HCT116 (cell line): ENCODE data around the gene PFDN4. TPM values are rescaled to one million over a fixed set of nuclear protein-coding genes. Genes with fewer than 3 reads are reported as not detected.

Experiments
- ATAC-seq: fragments of 200-7000 bp; cut with Tn5 transposase; 2 replicates; pipeline ENCODE4 v1.9.1; 2020; ENCODE audit warnings: mild to moderate bottlenecking, moderate library complexity
- BruUV-seq: library from RNA; stranded (reverse); fragments of 400-500 nt; replicated peaks from 2 replicates; lab custom pipeline; 2021; lab: Mats Ljungman, UMichigan
- CTCF ChIA-PET: fragments of 300-600 bp; sonication (Branson Sonifier 250); formaldehyde crosslinking; loops from one replicate; lab custom pipeline; 2021; ENCODE audit warnings: antibody characterized with exemption; lab: Charles Lee
- POLR2A ChIA-PET: fragments of 300-600, 350-600 bp; sonication (Branson Sonifier 250); formaldehyde crosslinking; loops from one replicate; lab custom pipeline; 2021; ENCODE audit warnings: antibody characterized with exemption; lab: Charles Lee
- RAD21 ChIA-PET, 2 experiments: fragments of 300-600 bp; sonication (Branson Sonifier 250); formaldehyde crosslinking; loops; one replicate each; lab custom pipeline; 2023; ENCODE audit warnings: low total read pairs in 2 of 2; ENCODE audit not compliant: uncharacterized antibody in 2 of 2, unreplicated experiment in 2 of 2, low non-redundant PET in 1 of 2; lab: Charles Lee
- DNase-seq: peaks from one replicate; pipeline ENCODE4 v3.0.0-alpha.2; 2010; ENCODE audit warnings: low read depth, low spot score
- H2AFZ ChIP-seq: fragments of 200-600 bp; shearing (Covaris generic), sonication (generic); 2 replicates; pipeline ENCODE4 v1.6.1; 2017; ENCODE audit warnings: low read depth, mixed run types, mixed read lengths, antibody characterized with exemption, low read length; ENCODE audit not compliant: poor library complexity, severe bottlenecking
- H3K27ac ChIP-seq: 2 replicates; pipeline ENCODE4 v1.5.1; 2012; ENCODE audit warnings: low read depth, low read length
- H3K27me3 ChIP-seq: fragments of 200-600 bp; sonication (generic); 2 replicates; pipeline ENCODE4 v1.6.1; 2016; ENCODE audit warnings: mixed run types, low read length, mixed read lengths; ENCODE audit not compliant: insufficient read depth
- H3K36me3 ChIP-seq, 2 experiments: fragments of 200-500 bp in 1 of 2; fragments of 200-600 bp in 1 of 2; sonication (Bioruptor generic) in 1 of 2; sonication (generic) in 1 of 2; 2 replicates each; pipeline versions ENCODE4 v1.5.1 to v1.6.1; 2014 to 2016; ENCODE audit warnings: low read length in 2 of 2, inconsistent platforms in 1 of 2, mixed read lengths in 1 of 2, mixed run types in 1 of 2; ENCODE audit not compliant: insufficient read depth in 2 of 2, control insufficient read depth in 1 of 2
- H3K4me1 ChIP-seq, 2 experiments: fragments of 200-600 bp in 1 of 2; sonication (generic) in 1 of 2; 2 replicates each; pipeline versions ENCODE4 v1.5.1 to v1.6.1; 2012 to 2017; ENCODE audit warnings: low read length in 2 of 2, inconsistent platforms in 1 of 2, mild to moderate bottlenecking in 1 of 2, mixed read lengths in 1 of 2, mixed run types in 1 of 2, moderate library complexity in 1 of 2; ENCODE audit not compliant: insufficient read depth in 2 of 2, control insufficient read depth in 1 of 2
- H3K4me2 ChIP-seq: fragments of 200-600 bp; sonication (generic); 2 replicates; pipeline ENCODE4 v1.6.1; 2017; ENCODE audit warnings: mixed run types, low read length, mixed read lengths
- H3K4me3 ChIP-seq, 2 experiments: fragments of 200-600 bp in 1 of 2; sonication (generic) in 1 of 2; replicated peaks in 1 of 2; 2 replicates each; pipeline ENCODE4 v1.5.1; 2011 to 2016; ENCODE audit warnings: low read length in 2 of 2, control low read depth in 1 of 2, low read depth in 1 of 2, mild to moderate bottlenecking in 1 of 2, mixed read lengths in 1 of 2, mixed run types in 1 of 2
- H3K79me2 ChIP-seq: fragments of 200-600 bp; sonication (generic); 2 replicates; pipeline ENCODE4 v1.6.1; 2017; ENCODE audit warnings: mild to moderate bottlenecking, mixed run types, low read length, moderate library complexity, mixed read lengths; ENCODE audit not compliant: insufficient read depth
- H3K9ac ChIP-seq: fragments of 200-600 bp; sonication (generic); 2 replicates; pipeline ENCODE4 v1.6.1; 2016; ENCODE audit warnings: low read length, mixed read lengths
- H3K9me2 ChIP-seq: fragments of 200-600 bp; sonication (generic), shearing (Covaris generic); 2 replicates; pipeline ENCODE4 v1.6.1; 2017; ENCODE audit warnings: mixed run types, mild to moderate bottlenecking, moderate library complexity; ENCODE audit not compliant: insufficient read depth
- H3K9me3 ChIP-seq, 2 experiments: fragments of 200-500 bp in 1 of 2; fragments of 200-600 bp in 1 of 2; sonication (Bioruptor generic) in 1 of 2; sonication (generic) in 1 of 2; 2 replicates each; pipeline ENCODE4 v1.6.1; 2014 to 2017; ENCODE audit warnings: low read length in 2 of 2, mixed read lengths in 2 of 2, inconsistent platforms in 1 of 2, low read depth in 1 of 2, mild to moderate bottlenecking in 1 of 2, mixed run types in 1 of 2, moderate library complexity in 1 of 2; ENCODE audit not compliant: control insufficient read depth in 1 of 2, insufficient read depth in 1 of 2
- H4K20me1 ChIP-seq: fragments of 200-600 bp; sonication (generic), shearing (Covaris generic); 2 replicates; pipeline ENCODE4 v1.6.1; 2017; ENCODE audit warnings: mixed run types, mild to moderate bottlenecking, moderate library complexity; ENCODE audit not compliant: insufficient read depth
- EZH2phosphoT487 ChIP-seq: fragments of 200-600 bp; IDR thresholded peaks from 2 replicates; pipeline ENCODE4 v1.6.1; 2018; ENCODE audit warnings: antibody characterized with exemption, borderline replicate concordance
- RAD21 ChIP-seq: IDR thresholded peaks from 2 replicates; pipeline ENCODE4 v1.6.1; 2012; ENCODE audit warnings: low read depth, mild to moderate bottlenecking
- SRF ChIP-seq: IDR thresholded peaks from 2 replicates; pipeline ENCODE4 v1.6.1; 2012; ENCODE audit warnings: low read depth
- TCF7L2 ChIP-seq: IDR thresholded peaks from 2 replicates; pipeline ENCODE4 v1.7.0; 2011; ENCODE audit warnings: borderline replicate concordance, inconsistent platforms; ENCODE audit not compliant: insufficient read depth, insufficient read length; ENCODE audit errors: extremely low read depth
- intact Hi-C: fragments of 100-400 bp; cut with micrococcal nuclease; formaldehyde crosslinking; loops from 2 replicates; pipeline ENCODE4 v1.10.0; 2022
- total RNA-seq: library from RNA; stranded (reverse); gene quantifications from one replicate; pipeline ENCODE4 v1.2.1, GENCODE V29; 2021; ENCODE audit not compliant: unreplicated experiment
- TF ChIP-seq, protein P1 (sequence below): IDR thresholded peaks from 2 replicates; pipeline ENCODE4 v1.6.1; 2012; ENCODE audit warnings: low read depth
- TF ChIP-seq, protein P2 (sequence below): IDR thresholded peaks from 2 replicates; pipeline ENCODE4 v1.6.1; 2012

PFDN4 gene
- total RNA-seq, 1 experiment from 2014 or later, result 71.5 TPM

DNA sequence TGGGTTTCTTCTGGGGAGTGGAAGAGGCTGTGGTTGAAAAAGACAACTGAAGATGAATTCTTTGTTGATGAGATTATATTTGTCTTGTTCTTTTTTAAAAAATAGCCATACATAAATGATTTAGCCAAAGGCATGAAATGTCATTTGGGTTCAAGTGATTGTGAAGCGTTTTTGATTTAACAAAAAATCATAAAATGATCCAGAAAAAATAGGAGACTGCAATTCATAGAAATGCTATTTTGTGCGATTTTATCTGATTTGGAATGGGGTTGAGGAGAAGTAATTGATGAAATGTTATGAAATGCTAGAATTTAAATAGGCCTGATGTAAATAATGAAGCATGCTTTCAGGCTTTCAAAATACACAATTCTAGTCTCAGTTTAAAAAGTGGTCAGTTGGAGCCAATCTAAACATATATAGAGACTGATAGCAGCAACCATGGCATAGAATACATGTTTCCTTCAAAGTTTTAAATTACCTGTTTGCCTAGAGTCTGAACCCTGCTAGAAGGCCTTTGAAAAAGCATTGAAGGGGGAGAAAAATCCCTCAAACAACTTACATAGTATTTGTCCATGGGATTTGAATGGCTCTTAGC lies 21.8 kb downstream of the PFDN4 start:
- H4K20me1 ChIP-seq, result no peaks in the 10 kb centered on the region
- no peak for ATAC-seq
- no peak overlapping the region for H2AFZ ChIP-seq
- no peaks in the 10 kb centered on the region for H3K4me1 ChIP-seq
- POLR2A ChIA-PET, result no interaction called here
- no peak for DNase-seq
- TF ChIP-seq, protein P1, sequence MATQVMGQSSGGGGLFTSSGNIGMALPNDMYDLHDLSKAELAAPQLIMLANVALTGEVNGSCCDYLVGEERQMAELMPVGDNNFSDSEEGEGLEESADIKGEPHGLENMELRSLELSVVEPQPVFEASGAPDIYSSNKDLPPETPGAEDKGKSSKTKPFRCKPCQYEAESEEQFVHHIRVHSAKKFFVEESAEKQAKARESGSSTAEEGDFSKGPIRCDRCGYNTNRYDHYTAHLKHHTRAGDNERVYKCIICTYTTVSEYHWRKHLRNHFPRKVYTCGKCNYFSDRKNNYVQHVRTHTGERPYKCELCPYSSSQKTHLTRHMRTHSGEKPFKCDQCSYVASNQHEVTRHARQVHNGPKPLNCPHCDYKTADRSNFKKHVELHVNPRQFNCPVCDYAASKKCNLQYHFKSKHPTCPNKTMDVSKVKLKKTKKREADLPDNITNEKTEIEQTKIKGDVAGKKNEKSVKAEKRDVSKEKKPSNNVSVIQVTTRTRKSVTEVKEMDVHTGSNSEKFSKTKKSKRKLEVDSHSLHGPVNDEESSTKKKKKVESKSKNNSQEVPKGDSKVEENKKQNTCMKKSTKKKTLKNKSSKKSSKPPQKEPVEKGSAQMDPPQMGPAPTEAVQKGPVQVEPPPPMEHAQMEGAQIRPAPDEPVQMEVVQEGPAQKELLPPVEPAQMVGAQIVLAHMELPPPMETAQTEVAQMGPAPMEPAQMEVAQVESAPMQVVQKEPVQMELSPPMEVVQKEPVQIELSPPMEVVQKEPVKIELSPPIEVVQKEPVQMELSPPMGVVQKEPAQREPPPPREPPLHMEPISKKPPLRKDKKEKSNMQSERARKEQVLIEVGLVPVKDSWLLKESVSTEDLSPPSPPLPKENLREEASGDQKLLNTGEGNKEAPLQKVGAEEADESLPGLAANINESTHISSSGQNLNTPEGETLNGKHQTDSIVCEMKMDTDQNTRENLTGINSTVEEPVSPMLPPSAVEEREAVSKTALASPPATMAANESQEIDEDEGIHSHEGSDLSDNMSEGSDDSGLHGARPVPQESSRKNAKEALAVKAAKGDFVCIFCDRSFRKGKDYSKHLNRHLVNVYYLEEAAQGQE, result no peak
- TF ChIP-seq, protein P2, sequence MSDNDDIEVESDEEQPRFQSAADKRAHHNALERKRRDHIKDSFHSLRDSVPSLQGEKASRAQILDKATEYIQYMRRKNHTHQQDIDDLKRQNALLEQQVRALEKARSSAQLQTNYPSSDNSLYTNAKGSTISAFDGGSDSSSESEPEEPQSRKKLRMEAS, result no peak
- TF ChIP-seq SRF, result no peak
- no peak for TF ChIP-seq RAD21
- no peak for TF ChIP-seq EZH2phosphoT487
- no peak for TF ChIP-seq TCF7L2
- no peaks in the 10 kb centered on the region for H3K36me3 ChIP-seq
- H3K9me3 ChIP-seq, result no peaks in the 10 kb centered on the region
- RAD21 ChIA-PET, result no interaction called here
- H3K4me2 ChIP-seq, result no peak overlapping the region
- no peak overlapping the region for H3K9ac ChIP-seq
- BruUV-seq, result no TSS peak
- H3K27me3 ChIP-seq, result no peaks in the 10 kb centered on the region
- H3K27ac ChIP-seq, result no peak overlapping the region
- H3K79me2 ChIP-seq, result no peaks in the 10 kb centered on the region
- intact Hi-C loops, result no loop called here
- CTCF ChIA-PET, result no interaction called here
- no peaks in the 10 kb centered on the region for H3K9me2 ChIP-seq
- no peak overlapping the region for H3K4me3 ChIP-seq
